Osteoblast (primary cell): ENCODE results near the gene SLC39A9. TPM values are rescaled to one million over a fixed set of nuclear protein-coding genes. Genes with fewer than 3 reads are reported as not detected.

Experiments
- DNase-seq: peaks from one replicate; pipeline ENCODE4 v3.0.0; 2011; ENCODE audit warnings: low spot score, mixed read lengths; ENCODE audit not compliant: insufficient read length; ENCODE audit errors: missing footprints
- H2AFZ ChIP-seq: 2 replicates; pipeline ENCODE4 v1.6.0; 2011; ENCODE audit warnings: mild to moderate bottlenecking, low read length
- H3K27ac ChIP-seq: 2 replicates; pipeline ENCODE4 v1.5.1; 2011; ENCODE audit warnings: mild to moderate bottlenecking, low read depth, low read length, moderate library complexity
- H3K27me3 ChIP-seq: 2 replicates; pipeline ENCODE4 v1.6.0; 2012; ENCODE audit warnings: mild to moderate bottlenecking, control low read depth, inconsistent platforms, low read length, moderate library complexity; ENCODE audit not compliant: insufficient read depth
- H3K36me3 ChIP-seq: 2 replicates; pipeline ENCODE4 v1.5.1; 2011; ENCODE audit warnings: mild to moderate bottlenecking, low read length, control low read depth, moderate library complexity; ENCODE audit not compliant: insufficient read depth
- H3K4me1 ChIP-seq: 2 replicates; pipeline ENCODE4 v1.5.1; 2011; ENCODE audit warnings: mild to moderate bottlenecking, low read length, control low read depth, moderate library complexity; ENCODE audit not compliant: insufficient read depth
- H3K4me2 ChIP-seq: 2 replicates; pipeline ENCODE4 v1.6.0; 2011; ENCODE audit warnings: mild to moderate bottlenecking, low read length; ENCODE audit not compliant: insufficient read depth
- H3K4me3 ChIP-seq: fragments of 200-600 bp; sonication (generic); 3 replicates; pipeline ENCODE4 v1.5.1; 2012; ENCODE audit warnings: mild to moderate bottlenecking, low read length, inconsistent platforms; ENCODE audit not compliant: insufficient read depth
- H3K79me2 ChIP-seq: 2 replicates; pipeline ENCODE4 v1.6.0; 2012; ENCODE audit warnings: mild to moderate bottlenecking, low read length, control low read depth, inconsistent platforms; ENCODE audit not compliant: insufficient read depth
- H3K9me3 ChIP-seq: 2 replicates; pipeline ENCODE4 v1.5.1; 2011; ENCODE audit warnings: low read depth, low read length, control low read depth
- H4K20me1 ChIP-seq: 2 replicates; pipeline ENCODE4 v1.6.0; 2012; ENCODE audit warnings: mild to moderate bottlenecking, low read length, control low read depth; ENCODE audit not compliant: insufficient read depth
- CTCF ChIP-seq: IDR thresholded peaks from 2 replicates; pipeline ENCODE4 v1.5.1; 2011; ENCODE audit warnings: mild to moderate bottlenecking, low read depth, low read length, moderate library complexity; ENCODE audit errors: extremely low read depth
- total RNA-seq: library from RNA; depleted of rRNA; stranded (reverse); fragments of >200 nt; gene quantifications from 2 replicates; pipeline ENCODE4 v1.2.3, GENCODE V29; 2012

The SLC39A9 gene
- total RNA-seq, 1 donor: 163 TPM

- Histone ChIP-seq H3K4me1 (no peaks in the 10 kb centered on the region), H3K79me2 (no peaks in the 10 kb centered on the region), H3K36me3 (no peaks in the 10 kb centered on the region), H3K9me3 (no peaks in the 10 kb centered on the region), H3K27me3 (peaks cover 70% of the 10 kb centered on the region), H2AFZ (no peak within 1 kb of the TSS), H4K20me1 (no peaks in the 10 kb centered on the region), H3K4me2 (no peak within 1 kb of the TSS), H3K4me3 (peak within 1 kb of the TSS; percentile 22), H3K27ac (no peak within 1 kb of the TSS)
- DNase-seq: no peak
- no peak for TF ChIP-seq CTCF
Measured at GRCh38 chr14:69484444-69485314, 86.2 kb downstream of the SLC39A9 start, which contains the start of gene PLEKHD1. TSS of gene PLEKHD1 (plus strand) at chr14:69484728. CDS start at chr14:69484966, 238 bp downstream.

- Histone ChIP-seq H3K36me3 (no peaks in the 10 kb centered on the region), H2AFZ (no peak overlapping the region), H3K4me3 (no peak overlapping the region), H4K20me1 (no peaks in the 10 kb centered on the region), H3K4me1 (no peaks in the 10 kb centered on the region), H3K27me3 (peaks cover 70% of the 10 kb centered on the region), H3K27ac (no peak overlapping the region), H3K4me2 (no peak overlapping the region), H3K79me2 (no peaks in the 10 kb centered on the region), H3K9me3 (no peaks in the 10 kb centered on the region)
- no peak for DNase-seq
- TF ChIP-seq CTCF: no peak
Measured at GRCh38 chr14:69485315-69485660, 86.8 kb downstream of the SLC39A9 start.

DNA sequence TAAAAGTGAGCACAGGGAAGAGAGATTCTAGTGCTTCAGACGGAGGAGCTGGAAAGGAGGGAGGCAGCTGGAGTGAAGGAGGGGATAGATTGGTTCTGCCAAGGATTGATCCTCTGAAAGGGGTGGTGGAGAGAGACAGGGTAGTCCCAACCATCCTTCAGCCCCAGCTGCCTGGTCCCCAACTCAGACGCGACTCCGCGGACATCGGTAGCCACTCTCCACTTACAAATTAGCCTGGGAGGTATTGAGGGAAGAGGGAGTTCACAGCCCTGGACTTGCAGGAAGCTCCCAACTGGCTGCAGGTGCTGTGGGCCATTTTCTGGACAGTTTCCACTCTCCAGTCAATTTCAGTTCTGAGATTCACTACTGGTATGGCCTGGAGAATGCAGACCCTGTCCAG is 87.2 kb downstream of the SLC39A9 start:
- no peak for TF ChIP-seq CTCF
- no peaks in the 10 kb centered on the region for H4K20me1 ChIP-seq
- H2AFZ ChIP-seq: no peak overlapping the region

GRCh38 chr14:69487226-69487625 is 88.7 kb downstream of the SLC39A9 start:
- Histone ChIP-seq H3K36me3 (no peaks in the 10 kb centered on the region), H3K9me3 (no peaks in the 10 kb centered on the region), H3K4me2 (no peak overlapping the region), H3K4me3 (no peak overlapping the region), H3K27ac (no peak overlapping the region), H2AFZ (no peak overlapping the region), H3K79me2 (no peaks in the 10 kb centered on the region), H3K27me3 (peaks cover 64% of the 10 kb centered on the region), H3K4me1 (no peaks in the 10 kb centered on the region), H4K20me1 (no peaks in the 10 kb centered on the region)
- no peak for DNase-seq
- no peak for TF ChIP-seq CTCF

More for the DNA sequence above, 87.2 kb downstream of the SLC39A9 start:
- H3K9me3 ChIP-seq: no peaks in the 10 kb centered on the region
- no peaks in the 10 kb centered on the region for H3K4me1 ChIP-seq
- H3K79me2 ChIP-seq: no peaks in the 10 kb centered on the region
- no peak overlapping the region for H3K27ac ChIP-seq
- no peak overlapping the region for H3K4me3 ChIP-seq
- DNase-seq: no peak
- H3K4me2 ChIP-seq: no peak overlapping the region
- H3K27me3 ChIP-seq: peaks cover 70% of the 10 kb centered on the region
- H3K36me3 ChIP-seq: no peaks in the 10 kb centered on the region
